ENCODE results near the gene FXN.
"Not testable (repeated sequence)": the region's sequence is repeated elsewhere in the genome, so short reads cannot be mapped to it uniquely, and the experiment has no call there.

Gene FXN

GRCh38 chr9:69035438-69036308, at the start of gene FXN:
TSS of gene FXN (plus strand) at chr9:69035752. CDS start at chr9:69035783, 31 bp downstream.
- H3K27me3 ChIP-seq (ENCODE audit: insufficient read depth, low read length, poor library complexity), result no peaks in the 10 kb centered on the region
- peak within 1 kb of the TSS; percentile 73 for H3K9ac ChIP-seq (ENCODE audit: low read depth, low read length)
- peak; percentile 93 for ATAC-seq (ENCODE audit: insufficient read depth, low read depth)
- H3K4me3 ChIP-seq (ENCODE audit: low read depth in 1 of 2, low read length in 2 of 2), result peak within 1 kb of the TSS; percentile 54 to 90
- peaks cover 16% of the 10 kb centered on the region for H3K4me1 ChIP-seq (ENCODE audit: insufficient read depth, low read length)
- peak within 1 kb of the TSS; percentile 76 for H3K4me2 ChIP-seq (ENCODE audit: insufficient read depth, low read length)
- H3K9me3 ChIP-seq (ENCODE audit: insufficient read depth, low read length, severe bottlenecking), result no peaks in the 10 kb centered on the region
- H3K79me2 ChIP-seq (ENCODE audit: insufficient read depth, low read length), result peaks cover 28% of the 10 kb centered on the region
- no peaks in the 10 kb centered on the region for H3K36me3 ChIP-seq (ENCODE audit: insufficient read depth, low read length)
- peak within 1 kb of the TSS; percentile 72 for H3K27ac ChIP-seq (ENCODE audit: low read length)
- H4K20me1 ChIP-seq (ENCODE audit: insufficient read depth, low read length), result peaks cover 3% of the 10 kb centered on the region; the same call in 1 of the 2 replicates
- TF ChIP-seq CTCF (IDR thresholded peaks at IDR 0.05; ENCODE audit: borderline replicate concordance, extremely low read depth, low read length, poor library complexity, severe bottlenecking) (peak; percentile 85), EZH2 (IDR thresholded peaks at IDR 0.05; ENCODE audit: borderline replicate concordance, low read depth, low read length, severe bottlenecking) (no peak)
- DNase-seq, result peak; percentile 65
- H2AFZ ChIP-seq (ENCODE audit: low read depth, low read length), result peak within 1 kb of the TSS; percentile 92

GRCh38 chr9:68986949-68987348, 48.6 kb upstream of the FXN start:
- not testable (repeated sequence) for H3K9ac ChIP-seq (ENCODE audit: low read depth, low read length); H2AFZ ChIP-seq (ENCODE audit: low read depth, low read length); H3K27ac ChIP-seq (ENCODE audit: low read length); H3K4me3 ChIP-seq (ENCODE audit: low read depth in 1 of 2, low read length in 2 of 2); H3K4me1 ChIP-seq (ENCODE audit: insufficient read depth, low read length); ATAC-seq (ENCODE audit: insufficient read depth, low read depth); H3K27me3 ChIP-seq (ENCODE audit: insufficient read depth, low read length, poor library complexity); H3K36me3 ChIP-seq (ENCODE audit: insufficient read depth, low read length); H3K79me2 ChIP-seq (ENCODE audit: insufficient read depth, low read length); DNase-seq; H4K20me1 ChIP-seq (ENCODE audit: insufficient read depth, low read length); H3K4me2 ChIP-seq (ENCODE audit: insufficient read depth, low read length); H3K9me3 ChIP-seq (ENCODE audit: insufficient read depth, low read length, severe bottlenecking)

- TF ChIP-seq CTCF (IDR thresholded peaks at IDR 0.05; ENCODE audit: borderline replicate concordance, extremely low read depth, low read length, poor library complexity, severe bottlenecking) (no peak), EZH2 (IDR thresholded peaks at IDR 0.05; ENCODE audit: borderline replicate concordance, low read depth, low read length, severe bottlenecking) (no peak)
- no peak for ATAC-seq (ENCODE audit: insufficient read depth, low read depth)
- Histone ChIP-seq H3K79me2 (ENCODE audit: insufficient read depth, low read length) (no peaks in the 10 kb centered on the region), H4K20me1 (ENCODE audit: insufficient read depth, low read length) (no peaks in the 10 kb centered on the region), H3K4me1 (ENCODE audit: insufficient read depth, low read length) (no peaks in the 10 kb centered on the region), H3K9me3 (ENCODE audit: insufficient read depth, low read length, severe bottlenecking) (no peaks in the 10 kb centered on the region), H3K9ac (ENCODE audit: low read depth, low read length) (no peak overlapping the region), H3K27me3 (ENCODE audit: insufficient read depth, low read length, poor library complexity) (no peaks in the 10 kb centered on the region), H3K4me2 (ENCODE audit: insufficient read depth, low read length) (no peak overlapping the region), H3K36me3 (ENCODE audit: insufficient read depth, low read length) (no peaks in the 10 kb centered on the region), H3K27ac (ENCODE audit: low read length) (no peak overlapping the region), H2AFZ (ENCODE audit: low read depth, low read length) (no peak overlapping the region), H3K4me3 (ENCODE audit: low read depth in 1 of 2, low read length in 2 of 2) (no peak overlapping the region)
- DNase-seq, result no peak
These were observed 44.1 kb upstream of the FXN start for GRCh38 chr9:68991457-68991856.

GRCh38 chr9:68995776-68996175, 39.8 kb upstream of the FXN start:
- DNase-seq, result no peak

More at GRCh38 chr9:68995776-68996175, 39.8 kb upstream of the FXN start:
- no peaks in the 10 kb centered on the region for H4K20me1 ChIP-seq (ENCODE audit: insufficient read depth, low read length)
- ATAC-seq (ENCODE audit: insufficient read depth, low read depth), result no peak
- H3K9me3 ChIP-seq (ENCODE audit: insufficient read depth, low read length, severe bottlenecking), result no peaks in the 10 kb centered on the region
- H3K4me1 ChIP-seq (ENCODE audit: insufficient read depth, low read length), result no peaks in the 10 kb centered on the region
- no peaks in the 10 kb centered on the region for H3K79me2 ChIP-seq (ENCODE audit: insufficient read depth, low read length)
- H3K27me3 ChIP-seq (ENCODE audit: insufficient read depth, low read length, poor library complexity), result no peaks in the 10 kb centered on the region
- H3K9ac ChIP-seq (ENCODE audit: low read depth, low read length), result no peak overlapping the region
- no peak overlapping the region for H3K4me3 ChIP-seq (ENCODE audit: low read depth in 1 of 2, low read length in 2 of 2)
- no peak overlapping the region for H3K4me2 ChIP-seq (ENCODE audit: insufficient read depth, low read length)
- H2AFZ ChIP-seq (ENCODE audit: low read depth, low read length), result no peak overlapping the region
- TF ChIP-seq EZH2 (IDR thresholded peaks at IDR 0.05; ENCODE audit: borderline replicate concordance, low read depth, low read length, severe bottlenecking), result no peak
- TF ChIP-seq CTCF (IDR thresholded peaks at IDR 0.05; ENCODE audit: borderline replicate concordance, extremely low read depth, low read length, poor library complexity, severe bottlenecking), result no peak
- H3K27ac ChIP-seq (ENCODE audit: low read length), result no peak overlapping the region
- H3K36me3 ChIP-seq (ENCODE audit: insufficient read depth, low read length), result no peaks in the 10 kb centered on the region

Measured in DND-41 (cell line).